Colonic mucosa (tissue), 4 donors: ENCODE results near the gene OTUD3. TPM values are rescaled to one million over a fixed set of nuclear protein-coding genes. Genes with fewer than 3 reads are reported as not detected.
A peak's percentile ranks its signal among the peaks of the same experiment; 100 is the strongest.

Source experiments
- DNase-seq: peaks from one replicate; pipeline ENCODE4 v3.0.0-alpha.2; 2020
- H3K27ac ChIP-seq: fragments of 200-600 bp; one replicate; pipeline ENCODE4 v1.8.0; 2021
- H3K27me3 ChIP-seq: fragments of 200-600 bp; one replicate; pipeline ENCODE4 v1.8.0; 2021
- H3K36me3 ChIP-seq: fragments of 200-600 bp; one replicate; pipeline ENCODE4 v1.8.0; 2021
- H3K4me1 ChIP-seq: fragments of 200-600 bp; one replicate; pipeline ENCODE4 v1.8.0; 2021; ENCODE audit warnings: mild to moderate bottlenecking
- H3K4me3 ChIP-seq: fragments of 200-600 bp; one replicate; pipeline ENCODE4 v1.8.0; 2021
- H3K9ac ChIP-seq, 2 donors: one replicate each; pipeline ENCODE4 v1.7.0; 2013; ENCODE audit warnings: control low read depth in 2 of 2, low read depth in 2 of 2, low read length in 2 of 2
- H3K9me3 ChIP-seq: fragments of 200-600 bp; one replicate; pipeline ENCODE4 v1.8.0; 2021
- intact Hi-C: fragments of 100-400 bp; cut with DNase I; formaldehyde crosslinking; loops from one replicate; pipeline ENCODE4 v1.14.1; 2022
- total RNA-seq, 2 donors: library from RNA; stranded (reverse); fragmentation: NEBNext Ultra II Directional in 1 of 2; extraction: Animal tissue kit (Norgen Biotek cat#: 25700) in 1 of 2; gene quantifications; one replicate each; pipeline ENCODE4 v1.2.1, GENCODE V29; 2021
- TF ChIP-seq, protein P1 (sequence below): fragments of 200-600 bp; IDR thresholded peaks from one replicate; pipeline ENCODE4 v1.8.0; 2022; ENCODE audit warnings: antibody characterized with exemption, mild to moderate bottlenecking
- donor health status: healthy.
- donor health status: DM: no; HTN: no; CAD: no.
- donor health status: DM: no; HTN: no; CAD: no.

OTUD3 gene
- total RNA-seq, 2 donors from 2014 or later, result 9.6 to 15.6 TPM

DNA sequence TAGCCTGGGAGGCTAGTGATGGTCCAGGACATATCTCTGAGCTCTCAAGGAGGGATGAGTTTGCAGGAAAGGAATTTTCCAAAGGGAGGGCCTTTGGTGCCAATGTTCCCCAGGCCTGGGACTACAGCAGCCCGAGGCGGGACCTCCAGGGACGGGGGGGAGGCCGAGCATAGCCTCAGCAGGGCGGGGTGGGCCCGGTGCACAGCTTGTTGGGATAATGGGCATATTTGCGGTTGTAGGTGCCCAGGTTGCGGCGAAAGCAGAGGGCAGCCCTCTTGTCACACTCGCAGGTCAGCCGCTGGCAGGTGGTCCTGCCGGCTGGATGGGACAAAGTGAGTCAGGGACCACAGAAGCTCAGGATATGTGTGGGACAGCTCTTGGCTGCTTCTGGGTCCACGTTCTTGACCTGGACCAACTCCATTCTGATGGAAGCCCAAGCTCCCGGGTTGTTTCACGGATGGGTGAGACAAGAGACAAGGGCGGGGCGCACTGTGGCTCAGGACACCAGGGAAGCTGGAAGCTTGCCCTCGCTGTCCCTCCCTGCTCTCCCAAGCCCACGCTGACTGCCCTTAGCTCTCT, 38.0 kb downstream of the OTUD3 start:
- H3K4me1 ChIP-seq, result no peaks in the 10 kb centered on the region
- intact Hi-C loops, result loop anchor here (5.0 kb wide), 1 partner anchor 577 kb away; no protein-coding TSS in a partner anchor
- TF ChIP-seq, protein P1, sequence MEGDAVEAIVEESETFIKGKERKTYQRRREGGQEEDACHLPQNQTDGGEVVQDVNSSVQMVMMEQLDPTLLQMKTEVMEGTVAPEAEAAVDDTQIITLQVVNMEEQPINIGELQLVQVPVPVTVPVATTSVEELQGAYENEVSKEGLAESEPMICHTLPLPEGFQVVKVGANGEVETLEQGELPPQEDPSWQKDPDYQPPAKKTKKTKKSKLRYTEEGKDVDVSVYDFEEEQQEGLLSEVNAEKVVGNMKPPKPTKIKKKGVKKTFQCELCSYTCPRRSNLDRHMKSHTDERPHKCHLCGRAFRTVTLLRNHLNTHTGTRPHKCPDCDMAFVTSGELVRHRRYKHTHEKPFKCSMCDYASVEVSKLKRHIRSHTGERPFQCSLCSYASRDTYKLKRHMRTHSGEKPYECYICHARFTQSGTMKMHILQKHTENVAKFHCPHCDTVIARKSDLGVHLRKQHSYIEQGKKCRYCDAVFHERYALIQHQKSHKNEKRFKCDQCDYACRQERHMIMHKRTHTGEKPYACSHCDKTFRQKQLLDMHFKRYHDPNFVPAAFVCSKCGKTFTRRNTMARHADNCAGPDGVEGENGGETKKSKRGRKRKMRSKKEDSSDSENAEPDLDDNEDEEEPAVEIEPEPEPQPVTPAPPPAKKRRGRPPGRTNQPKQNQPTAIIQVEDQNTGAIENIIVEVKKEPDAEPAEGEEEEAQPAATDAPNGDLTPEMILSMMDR, result no peak
- H3K27me3 ChIP-seq, result no peaks in the 10 kb centered on the region
- no peak overlapping the region for H3K9ac ChIP-seq
- DNase-seq, result no peak
- H3K9me3 ChIP-seq, result no peaks in the 10 kb centered on the region
- no peak overlapping the region for H3K27ac ChIP-seq
- no peaks in the 10 kb centered on the region for H3K36me3 ChIP-seq
- no peak overlapping the region for H3K4me3 ChIP-seq

GRCh38 chr1:19921310-19921709, 39.1 kb downstream of the OTUD3 start:
- DNase-seq, result peak; percentile 79
- Histone ChIP-seq H3K9ac (no peak overlapping the region), H3K4me1 (no peaks in the 10 kb centered on the region), H3K27me3 (no peaks in the 10 kb centered on the region), H3K9me3 (no peaks in the 10 kb centered on the region), H3K4me3 (no peak overlapping the region), H3K36me3 (no peaks in the 10 kb centered on the region), H3K27ac (no peak overlapping the region)
- intact Hi-C loops, result loop anchor here (5.0 kb wide), 1 partner anchor 576 kb away; no protein-coding TSS in a partner anchor
- TF ChIP-seq, protein P1, result no peak

- TF ChIP-seq, protein P1, result no peak
- H3K27me3 ChIP-seq, result no peaks in the 10 kb centered on the region
- intact Hi-C loops, result loop anchor here (5.0 kb wide), 1 partner anchor 575 kb away; no protein-coding TSS in a partner anchor
- no peak overlapping the region for H3K27ac ChIP-seq
- no peaks in the 10 kb centered on the region for H3K36me3 ChIP-seq
- H3K9ac ChIP-seq, result no peak overlapping the region
- H3K9me3 ChIP-seq, result no peaks in the 10 kb centered on the region
- H3K4me3 ChIP-seq, result no peak overlapping the region
- DNase-seq, result no peak
- H3K4me1 ChIP-seq, result no peaks in the 10 kb centered on the region
Measured at GRCh38 chr1:19922015-19922688, 40.0 kb downstream of the OTUD3 start.

DNA sequence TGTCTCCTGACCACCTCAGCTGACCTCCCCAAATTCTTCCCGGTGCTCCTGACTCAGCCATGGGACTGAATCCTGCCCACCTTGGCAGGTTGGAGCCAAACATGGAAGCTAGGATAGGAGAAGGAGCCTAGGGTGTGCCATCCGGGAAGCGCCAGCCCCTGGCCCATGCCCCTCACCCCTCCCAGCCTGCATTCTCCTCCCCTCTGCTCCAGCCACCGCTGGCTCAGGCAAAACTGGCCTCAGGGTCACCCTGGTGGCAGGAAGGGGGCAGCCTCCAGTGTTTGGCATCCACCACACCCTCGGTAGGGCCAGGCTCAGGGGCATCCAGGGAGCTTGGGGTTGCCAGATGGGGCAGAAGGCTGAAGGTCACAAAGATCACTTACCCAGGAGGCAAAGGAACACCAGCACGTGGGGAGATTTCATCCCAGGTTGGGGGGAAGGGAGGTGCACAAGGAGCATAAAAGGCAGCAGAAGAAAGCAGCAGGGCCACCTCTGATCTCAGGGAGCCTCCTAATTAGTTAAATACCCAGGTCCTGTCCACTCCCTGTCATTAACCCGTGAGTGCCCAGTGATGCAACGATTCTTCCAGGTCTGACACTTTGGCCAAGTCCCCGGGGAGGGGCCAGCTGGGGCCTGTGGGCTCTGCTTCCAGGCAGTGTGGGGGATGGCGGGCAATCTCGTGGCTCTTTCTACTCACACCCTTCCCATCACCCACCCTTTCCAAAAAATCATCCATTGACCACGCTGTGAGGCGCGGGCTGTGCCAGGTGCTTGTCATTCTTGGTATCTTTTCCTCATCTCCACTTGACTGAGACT, 41.1 kb downstream of the OTUD3 start, which contains the start of gene PLA2G2E:
Gene PLA2G2E, minus strand, starts transcription at position 481 of the 816 bp plus-strand sequence. Its CDS starts 58 bp downstream, at position 423.
- H3K36me3 ChIP-seq, result no peaks in the 10 kb centered on the region
- intact Hi-C loops, result loop anchor here (5.0 kb wide), 1 partner anchor 574 kb away; no protein-coding TSS in a partner anchor
- H3K9ac ChIP-seq, result no peak within 1 kb of the TSS
- DNase-seq, result no peak
- no peak within 1 kb of the TSS for H3K27ac ChIP-seq
- no peak within 1 kb of the TSS for H3K4me3 ChIP-seq
- TF ChIP-seq, protein P1, result no peak
- H3K27me3 ChIP-seq, result no peaks in the 10 kb centered on the region
- no peaks in the 10 kb centered on the region for H3K4me1 ChIP-seq
- H3K9me3 ChIP-seq, result no peaks in the 10 kb centered on the region

DNA sequence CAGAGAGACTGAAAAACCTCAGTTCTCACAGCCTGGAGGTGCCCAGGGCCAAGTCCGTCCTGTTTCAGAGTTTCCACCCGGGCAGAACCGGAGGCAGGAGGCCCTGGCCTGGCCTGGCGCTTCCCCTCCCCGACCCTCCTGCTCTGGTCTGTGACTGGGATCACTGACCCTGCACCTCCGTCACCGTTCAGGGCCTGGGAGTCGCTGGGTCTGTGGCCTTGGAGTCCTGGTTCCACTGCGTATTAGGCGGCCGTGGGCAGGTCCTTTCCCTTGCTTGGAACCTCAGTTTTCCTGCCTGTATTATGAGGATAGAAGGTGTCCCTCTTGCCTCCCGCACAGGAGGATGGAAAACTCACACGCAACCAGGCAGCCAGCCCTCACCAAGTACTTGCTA, 41.8 kb downstream of the OTUD3 start:
- no peaks in the 10 kb centered on the region for H3K4me1 ChIP-seq
- H3K27me3 ChIP-seq, result no peaks in the 10 kb centered on the region
- no peak overlapping the region for H3K9ac ChIP-seq
- TF ChIP-seq, protein P1, result no peak
- H3K4me3 ChIP-seq, result no peak overlapping the region
- H3K27ac ChIP-seq, result no peak overlapping the region
- H3K36me3 ChIP-seq, result no peaks in the 10 kb centered on the region
- DNase-seq, result no peak
- intact Hi-C loops, result loop anchor here (5.0 kb wide), 1 partner anchor 573 kb away; no protein-coding TSS in a partner anchor
- no peaks in the 10 kb centered on the region for H3K9me3 ChIP-seq
